ENCODE measurements around the gene DNMT1.

DNMT1 gene

DNA sequence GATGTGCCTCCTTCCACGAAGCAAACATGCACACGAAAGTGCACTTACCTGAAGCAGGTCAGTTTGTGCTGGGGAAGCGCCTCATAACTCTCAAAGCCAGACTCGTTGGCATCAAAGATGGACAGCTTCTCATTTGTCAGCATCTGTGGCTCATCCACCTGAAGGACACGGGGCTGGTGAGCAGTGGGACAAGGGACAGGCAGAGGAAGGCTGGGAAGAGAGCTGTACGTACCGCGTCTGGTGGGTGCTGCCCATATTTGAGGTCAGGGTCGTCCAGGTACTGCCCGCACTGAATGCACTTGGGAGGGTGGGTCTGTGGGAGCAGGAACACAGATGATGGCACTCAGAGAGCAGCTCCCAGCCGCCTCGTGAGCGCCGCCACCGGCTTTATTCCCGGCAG is 35.1 kb downstream of the DNMT1 start:
- Histone ChIP-seq H3K36me3 (replicated peaks) (peaks cover 76% of the 10 kb centered on the region), H3K4me3 (ENCODE audit: low read depth, low read length) (no peak overlapping the region), H3K27me3 (replicated peaks) (no peaks in the 10 kb centered on the region), H3K27ac (no peak overlapping the region)
- TF ChIP-seq CTCF (IDR thresholded peaks at IDR 0.05; ENCODE audit: low read depth, low read length, missing control alignments), result no peak
- no peak for DNase-seq
- in situ Hi-C loops (cut with HindIII; ENCODE audit: low pct_ligation_motif_present, low sequenced_read_pairs), result no loop called here

GRCh38 chr19:10158485-10158884 is 36.3 kb downstream of the DNMT1 start:
- no peak overlapping the region for H3K27ac ChIP-seq
- no peak for DNase-seq
- no peak for TF ChIP-seq CTCF (IDR thresholded peaks at IDR 0.05; ENCODE audit: low read depth, low read length, missing control alignments)

DNA sequence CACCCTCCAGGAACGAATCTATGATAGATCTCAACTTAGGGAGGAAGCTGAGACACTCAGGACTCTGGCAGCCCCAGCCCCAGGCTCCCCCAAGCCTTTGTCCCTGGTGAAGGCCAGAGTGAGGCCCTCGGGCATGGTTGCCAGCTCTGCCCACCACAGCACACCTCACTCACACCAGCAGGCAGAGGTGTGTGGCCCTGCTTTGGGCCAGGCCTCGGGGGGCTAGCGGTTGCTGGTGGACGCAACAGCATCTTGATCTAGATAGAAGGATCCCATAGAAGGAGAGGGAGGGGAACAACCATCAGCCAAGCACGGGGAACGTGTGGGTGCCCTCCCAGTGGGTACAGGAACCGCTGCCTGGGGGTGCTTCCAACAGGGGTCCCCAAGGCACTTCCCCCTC is 36.7 kb downstream of the DNMT1 start:
- Histone ChIP-seq H3K36me3 (replicated peaks) (peaks cover 72% of the 10 kb centered on the region), H3K4me3 (ENCODE audit: low read depth, low read length) (no peak overlapping the region), H3K27me3 (replicated peaks) (no peaks in the 10 kb centered on the region), H3K27ac (no peak overlapping the region)
- no peak for TF ChIP-seq CTCF (IDR thresholded peaks at IDR 0.05; ENCODE audit: low read depth, low read length, missing control alignments)
- DNase-seq, result no peak
- in situ Hi-C loops (cut with HindIII; ENCODE audit: low pct_ligation_motif_present, low sequenced_read_pairs), result no loop called here

More at GRCh38 chr19:10158485-10158884, 36.3 kb downstream of the DNMT1 start:
- in situ Hi-C loops (cut with HindIII; ENCODE audit: low pct_ligation_motif_present, low sequenced_read_pairs), result no loop called here
- Histone ChIP-seq H3K36me3 (replicated peaks) (peaks cover 74% of the 10 kb centered on the region), H3K27me3 (replicated peaks) (no peaks in the 10 kb centered on the region), H3K4me3 (ENCODE audit: low read depth, low read length) (no peak overlapping the region)

DNA sequence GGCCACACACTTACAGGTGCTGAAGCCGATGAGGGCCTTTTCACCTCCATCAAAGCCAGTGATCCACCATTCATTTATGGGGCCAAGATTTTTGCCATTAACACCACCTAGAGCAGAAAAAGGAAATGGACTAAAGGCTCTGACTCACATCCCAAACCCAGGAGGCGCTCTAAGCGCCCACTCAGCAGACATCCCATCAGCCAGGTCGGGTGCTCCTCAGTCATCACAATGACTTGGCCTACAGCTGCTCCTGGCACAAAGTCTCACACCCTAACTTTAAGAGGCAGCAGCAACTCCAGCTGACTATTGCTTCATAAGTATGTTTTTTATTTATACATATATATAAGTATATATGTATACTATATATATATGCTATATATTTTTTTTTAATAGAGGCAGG is 38.9 kb downstream of the DNMT1 start:
- no peak overlapping the region for H3K27ac ChIP-seq
- H3K27me3 ChIP-seq (replicated peaks), result no peaks in the 10 kb centered on the region
- H3K4me3 ChIP-seq (ENCODE audit: low read depth, low read length), result no peak overlapping the region
- DNase-seq, result no peak
- in situ Hi-C loops (cut with HindIII; ENCODE audit: low pct_ligation_motif_present, low sequenced_read_pairs), result no loop called here
- peaks cover 81% of the 10 kb centered on the region for H3K36me3 ChIP-seq (replicated peaks)
- TF ChIP-seq CTCF (IDR thresholded peaks at IDR 0.05; ENCODE audit: low read depth, low read length, missing control alignments), result no peak

DNA sequence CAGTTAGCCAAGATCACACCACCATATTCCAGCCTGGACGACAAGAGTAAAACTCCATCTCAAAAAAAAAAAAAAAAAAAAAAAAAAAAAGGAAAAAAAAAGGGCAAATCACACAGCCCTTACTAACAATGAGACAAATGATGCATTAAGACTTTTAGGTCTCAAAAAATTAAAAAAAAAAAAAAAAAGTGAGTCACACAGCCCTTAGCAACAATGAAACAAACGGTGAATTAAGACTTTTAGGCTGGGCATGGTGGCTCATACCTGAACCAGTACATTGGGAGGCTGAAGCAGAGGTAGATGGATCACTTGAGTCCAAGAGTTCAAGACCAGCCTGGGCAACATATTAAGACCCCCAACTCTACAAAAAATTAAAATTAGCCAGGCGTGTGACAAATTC is 42.7 kb downstream of the DNMT1 start:
- no peak overlapping the region for H3K27ac ChIP-seq
- no peaks in the 10 kb centered on the region for H3K27me3 ChIP-seq (replicated peaks)
- no peak for DNase-seq
- peaks cover 71% of the 10 kb centered on the region for H3K36me3 ChIP-seq (replicated peaks)
- in situ Hi-C loops (cut with HindIII; ENCODE audit: low pct_ligation_motif_present, low sequenced_read_pairs), result no loop called here
- no peak overlapping the region for H3K4me3 ChIP-seq (ENCODE audit: low read depth, low read length)
- no peak for TF ChIP-seq CTCF (IDR thresholded peaks at IDR 0.05; ENCODE audit: low read depth, low read length, missing control alignments)

DNA sequence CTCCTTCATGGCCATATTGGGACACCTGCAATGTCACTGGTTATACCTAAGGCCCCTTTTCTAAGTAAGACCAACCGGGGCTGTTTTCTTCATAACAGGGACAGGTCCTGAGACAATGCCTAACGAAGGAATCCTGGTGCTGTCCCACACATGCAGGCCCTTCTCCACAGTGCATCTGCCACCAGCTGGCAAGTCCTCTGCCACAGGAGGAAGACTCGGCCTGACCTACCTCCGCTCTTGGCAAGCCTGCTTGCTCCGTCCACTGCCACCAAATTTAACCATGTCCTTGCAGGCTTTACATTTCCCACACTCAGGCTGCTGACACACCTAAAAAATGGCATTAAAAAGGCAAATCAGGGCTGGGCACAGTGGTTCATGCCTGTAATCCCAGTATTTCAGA is 43.2 kb downstream of the DNMT1 start:
- Histone ChIP-seq H3K4me3 (ENCODE audit: low read depth, low read length) (no peak overlapping the region), H3K27ac (no peak overlapping the region), H3K27me3 (replicated peaks) (no peaks in the 10 kb centered on the region), H3K36me3 (replicated peaks) (peaks cover 65% of the 10 kb centered on the region)
- no peak for DNase-seq
- in situ Hi-C loops (cut with HindIII; ENCODE audit: low pct_ligation_motif_present, low sequenced_read_pairs), result no loop called here
- no peak for TF ChIP-seq CTCF (IDR thresholded peaks at IDR 0.05; ENCODE audit: low read depth, low read length, missing control alignments)
